Sigmoid colon (tissue), 7 donors: ENCODE data around the gene NR2F1-AS1. TPM values are rescaled to one million over a fixed set of nuclear protein-coding genes. Genes with fewer than 3 reads are reported as not detected.
"Not testable (repeated sequence)": the region's sequence is repeated elsewhere in the genome, so short reads cannot be mapped to it uniquely, and the experiment has no call there.

ENCODE experiments used
- DNase-seq: peaks from one replicate; pipeline ENCODE4 v3.0.0-alpha.2; 2019
- H3K27ac ChIP-seq, 4 donors: fragments of 200-600 bp; sonication (generic); one replicate each; pipeline ENCODE4 v1.5.1; 2016 to 2019; ENCODE audit warnings: mild to moderate bottlenecking in 1 of 4
- H3K27me3 ChIP-seq, 3 donors: fragments of 200-600 bp; sonication (generic); one replicate each; pipeline ENCODE4 v1.5.1; 2019; ENCODE audit warnings: mild to moderate bottlenecking in 1 of 3
- H3K36me3 ChIP-seq, 4 donors: fragments of 200-600 bp; sonication (generic); one replicate each; pipeline ENCODE4 v1.5.1; 2016 to 2019
- H3K4me1 ChIP-seq, 4 donors: fragments of 200-600 bp; sonication (generic); one replicate each; pipeline ENCODE4 v1.5.1; 2017 to 2019
- H3K4me3 ChIP-seq, 4 donors: fragments of 200-600 bp; sonication (generic); one replicate each; pipeline ENCODE4 v1.5.1; 2017 to 2019; ENCODE audit warnings: mild to moderate bottlenecking in 2 of 4, moderate library complexity in 1 of 4
- H3K9me3 ChIP-seq, 4 donors: fragments of 200-600 bp in 3 of 4; sonication (generic) in 3 of 4; one replicate each; pipeline versions ENCODE4 v1.5.1 to v1.6.1; 2013 to 2019
- EP300 ChIP-seq, 4 donors: sonication (generic); formaldehyde crosslinking; IDR thresholded peaks; one replicate each; pipeline ENCODE4 v1.6.1; 2017; ENCODE audit warnings: antibody characterized with exemption in 4 of 4
- POLR2A ChIP-seq, 2 donors: fragments of 450-650 bp; IDR thresholded peaks; one replicate each; pipeline ENCODE4 v1.6.1; 2016; ENCODE audit warnings: antibody characterized with exemption in 2 of 2, mild to moderate bottlenecking in 2 of 2, moderate library complexity in 2 of 2
- POLR2AphosphoS5 ChIP-seq, 4 donors: sonication (generic); formaldehyde crosslinking; IDR thresholded peaks; one replicate each; pipeline ENCODE4 v1.6.1; 2017; ENCODE audit warnings: antibody characterized with exemption in 4 of 4
- WGBS, 2 donors: extraction: QIAGEN DNeasy Blood & Tissue Kit; methylation state at CpG; one replicate each; pipeline ENCODE4 v1.1.7; 2013; 5-methylcytosine and 5-hydroxymethylcytosine counted together
- intact Hi-C: fragments of 100-400 bp; cut with DNase I; formaldehyde crosslinking; loops from one replicate; pipeline ENCODE4 v1.15.1; 2023
- polyA plus RNA-seq, 3 donors: library from polyadenylated mRNA; stranded (reverse); fragments of 200-250 nt; gene quantifications; one replicate each; pipeline ENCODE4 v1.2.3, GENCODE V29; 2013
- total RNA-seq, 4 donors: library from RNA; depleted of rRNA; stranded (reverse); fragments of >200 nt; gene quantifications; one replicate each; pipeline ENCODE4 v1.1.0, GENCODE V29; 2016
- TF ChIP-seq, protein P1 (sequence below), 4 experiments: fragments of 450-650 bp in 3 of 4; fragments of 200-600 bp in 1 of 4; IDR thresholded peaks; one replicate each; pipeline ENCODE4 v1.5.1; 2016 to 2019; ENCODE audit warnings: antibody characterized with exemption in 4 of 4, mild to moderate bottlenecking in 3 of 4, moderate library complexity in 2 of 4
- donor health status: healthy with polysubstance abuse.
- donor health status: Bipolar disorder and iron deficiency.
- donor health status: healthy.

Gene NR2F1-AS1
- total and polyA plus RNA-seq, 7 donors: 1.4 to 15.2 (median 8.9) TPM

DNA sequence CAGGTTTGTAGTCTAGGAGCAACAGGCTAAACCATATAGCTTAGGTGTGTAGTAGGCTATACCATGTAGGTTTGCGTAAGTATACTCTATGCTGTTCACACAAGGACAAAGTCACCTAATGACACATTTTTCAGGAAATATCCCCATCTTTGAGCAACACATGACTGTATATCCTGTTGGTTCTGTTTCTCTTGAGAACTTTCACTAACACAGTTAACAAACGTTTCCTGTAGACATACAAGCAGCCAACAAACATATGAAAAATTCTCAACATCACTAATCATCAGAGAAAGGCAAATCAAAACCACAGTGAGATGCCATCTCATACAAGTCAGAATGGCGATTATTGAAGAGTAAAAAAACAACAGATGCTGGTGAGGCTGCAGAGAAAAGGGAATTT lies 68.2 kb downstream of the NR2F1-AS1 start:
- intact Hi-C loops: no loop called here
- no peak overlapping the region for H3K4me3 ChIP-seq
- DNase-seq: no peak
- H3K4me1 ChIP-seq: no peaks in the 10 kb centered on the region
- H3K27me3 ChIP-seq: no peaks in the 10 kb centered on the region
- no peaks in the 10 kb centered on the region for H3K36me3 ChIP-seq
- TF ChIP-seq EP300 (IDR thresholded peaks at IDR 0.05): no peak
- no peak for TF ChIP-seq POLR2A (IDR thresholded peaks at IDR 0.05)
- TF ChIP-seq, protein P1, sequence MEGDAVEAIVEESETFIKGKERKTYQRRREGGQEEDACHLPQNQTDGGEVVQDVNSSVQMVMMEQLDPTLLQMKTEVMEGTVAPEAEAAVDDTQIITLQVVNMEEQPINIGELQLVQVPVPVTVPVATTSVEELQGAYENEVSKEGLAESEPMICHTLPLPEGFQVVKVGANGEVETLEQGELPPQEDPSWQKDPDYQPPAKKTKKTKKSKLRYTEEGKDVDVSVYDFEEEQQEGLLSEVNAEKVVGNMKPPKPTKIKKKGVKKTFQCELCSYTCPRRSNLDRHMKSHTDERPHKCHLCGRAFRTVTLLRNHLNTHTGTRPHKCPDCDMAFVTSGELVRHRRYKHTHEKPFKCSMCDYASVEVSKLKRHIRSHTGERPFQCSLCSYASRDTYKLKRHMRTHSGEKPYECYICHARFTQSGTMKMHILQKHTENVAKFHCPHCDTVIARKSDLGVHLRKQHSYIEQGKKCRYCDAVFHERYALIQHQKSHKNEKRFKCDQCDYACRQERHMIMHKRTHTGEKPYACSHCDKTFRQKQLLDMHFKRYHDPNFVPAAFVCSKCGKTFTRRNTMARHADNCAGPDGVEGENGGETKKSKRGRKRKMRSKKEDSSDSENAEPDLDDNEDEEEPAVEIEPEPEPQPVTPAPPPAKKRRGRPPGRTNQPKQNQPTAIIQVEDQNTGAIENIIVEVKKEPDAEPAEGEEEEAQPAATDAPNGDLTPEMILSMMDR (IDR thresholded peaks at IDR 0.05): no peak
- TF ChIP-seq POLR2AphosphoS5 (IDR thresholded peaks at IDR 0.05): no peak
- WGBS, 2 donors: 74 to 75% methylated on average over 3 of the region's 3 CpGs
- H3K27ac ChIP-seq: no peak overlapping the region
- no peaks in the 10 kb centered on the region for H3K9me3 ChIP-seq

DNA sequence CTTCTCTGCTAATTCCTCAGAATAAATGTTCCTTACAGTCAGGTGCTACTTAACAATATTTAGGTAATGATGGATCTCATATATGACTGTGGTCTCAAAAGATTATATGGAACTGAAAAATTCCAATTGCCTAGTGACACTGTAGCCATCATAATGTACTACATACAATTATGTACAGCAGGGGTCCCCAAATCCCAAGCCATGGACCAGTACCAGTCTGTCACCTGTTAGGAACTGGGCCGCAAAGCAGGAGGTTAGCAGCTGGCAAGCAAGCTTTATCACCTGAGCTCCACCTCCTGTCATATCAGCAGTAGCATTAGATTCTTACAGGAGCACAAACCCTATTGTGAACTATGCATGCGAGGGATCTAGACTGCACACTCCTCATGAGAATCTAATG lies 69.6 kb downstream of the NR2F1-AS1 start:
- no peaks in the 10 kb centered on the region for H3K36me3 ChIP-seq
- no peaks in the 10 kb centered on the region for H3K9me3 ChIP-seq
- H3K4me1 ChIP-seq: no peaks in the 10 kb centered on the region
- DNase-seq: no peak
- no peaks in the 10 kb centered on the region for H3K27me3 ChIP-seq
- H3K27ac ChIP-seq: no peak overlapping the region
- no peak for TF ChIP-seq POLR2A (IDR thresholded peaks at IDR 0.05)
- H3K4me3 ChIP-seq: no peak overlapping the region
- intact Hi-C loops: no loop called here
- 79 to 95% methylated on average over 2 of the region's 2 CpGs for WGBS, 2 donors

DNA sequence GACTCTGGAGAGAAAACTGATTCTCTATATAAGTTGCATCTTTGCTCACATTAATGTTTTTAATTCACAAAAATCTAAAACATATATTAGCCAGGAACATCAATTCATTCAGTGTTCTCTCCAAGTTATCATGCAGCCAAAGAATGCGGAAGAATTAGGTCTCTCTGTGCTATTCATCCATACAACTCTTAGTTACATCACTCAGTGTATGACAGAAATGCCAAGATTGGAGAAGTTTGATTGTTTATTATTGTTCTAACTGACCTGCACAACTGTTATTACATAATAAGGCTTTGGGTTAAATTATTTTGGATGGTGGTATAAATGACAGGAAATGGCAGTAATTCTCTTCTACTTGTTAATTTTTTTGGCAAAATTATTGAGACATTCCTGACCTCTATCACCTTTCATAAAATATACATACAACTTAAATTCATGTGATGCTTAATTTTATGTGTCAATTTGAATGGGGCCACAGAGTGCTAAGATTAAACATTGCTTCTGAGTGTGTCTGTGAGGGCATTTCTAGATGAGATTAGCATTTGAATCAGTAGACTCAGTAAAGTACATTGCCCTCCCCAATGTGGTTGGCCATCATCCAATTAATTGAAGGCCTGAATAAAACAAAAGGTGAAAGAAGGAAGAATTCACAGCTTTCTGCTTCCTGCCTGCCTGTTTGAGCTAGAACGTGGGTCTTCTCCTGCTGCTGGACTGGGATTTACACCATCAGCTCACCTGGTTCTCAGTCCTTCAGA lies 70.2 kb downstream of the NR2F1-AS1 start:
- intact Hi-C loops: no loop called here
- no peak for DNase-seq
- TF ChIP-seq POLR2AphosphoS5 (IDR thresholded peaks at IDR 0.05) (no peak), POLR2A (IDR thresholded peaks at IDR 0.05) (no peak)
- no peak overlapping the region for H3K27ac ChIP-seq
- no peak overlapping the region for H3K4me3 ChIP-seq
- no peaks in the 10 kb centered on the region for H3K4me1 ChIP-seq
- no peaks in the 10 kb centered on the region for H3K27me3 ChIP-seq
- H3K9me3 ChIP-seq: no peaks in the 10 kb centered on the region
- WGBS, 2 donors: 49 to 66% methylated on average over 2 of the region's 2 CpGs
- no peaks in the 10 kb centered on the region for H3K36me3 ChIP-seq

DNA sequence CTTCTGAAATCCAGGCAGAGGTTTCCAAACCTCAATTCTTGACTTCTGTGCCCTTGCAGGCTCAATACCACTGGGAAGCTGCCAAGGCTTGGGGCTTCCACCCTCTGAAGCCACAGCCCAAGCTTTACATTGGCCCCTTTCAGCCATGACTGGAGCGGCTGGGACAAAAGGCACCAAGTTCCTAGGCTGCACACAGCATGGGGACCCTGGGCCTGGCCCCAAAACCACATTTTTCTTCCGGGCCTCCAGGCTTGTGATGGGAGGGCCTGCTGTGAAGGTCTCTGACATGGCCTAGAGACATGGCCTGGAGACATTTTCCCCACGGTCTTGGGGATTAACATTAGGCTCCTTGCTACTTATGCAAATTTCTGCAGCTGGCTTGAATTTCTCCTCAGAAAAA lies 75.5 kb downstream of the NR2F1-AS1 start:
- H3K36me3 ChIP-seq, intact Hi-C loops, H3K27ac ChIP-seq, DNase-seq, H3K4me1 ChIP-seq, H3K9me3 ChIP-seq, H3K27me3 ChIP-seq, H3K4me3 ChIP-seq: not testable (repeated sequence)
- WGBS, 2 donors: 89 to 90% methylated on average over 3 of the region's 3 CpGs

DNA sequence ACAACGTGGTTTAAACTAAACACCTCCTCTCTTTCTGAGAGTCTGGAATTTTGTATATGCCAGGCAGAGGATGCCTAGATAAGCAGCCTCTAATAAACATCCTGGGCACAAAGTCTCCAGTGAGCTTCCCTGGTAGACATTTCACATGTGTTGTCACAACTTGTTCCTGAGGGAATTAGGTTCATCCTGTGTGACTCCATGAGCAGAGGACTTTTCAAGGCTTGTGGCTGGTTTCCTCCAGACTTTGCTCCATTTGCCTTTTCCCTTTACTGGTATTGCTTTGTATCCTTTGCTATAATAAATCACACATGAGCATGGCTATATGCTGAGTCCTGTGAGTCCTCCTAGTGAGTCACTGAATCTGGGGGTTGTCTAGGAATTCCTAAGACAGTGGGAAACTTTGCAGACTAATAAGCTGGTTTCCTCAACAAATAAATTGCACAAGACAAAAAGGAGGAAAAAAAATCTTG lies 77.4 kb downstream of the NR2F1-AS1 start:
- 30 to 54% methylated on average over 1 of the region's 1 CpG for WGBS, 2 donors
- no peak overlapping the region for H3K4me3 ChIP-seq
- intact Hi-C loops: no loop called here

DNA sequence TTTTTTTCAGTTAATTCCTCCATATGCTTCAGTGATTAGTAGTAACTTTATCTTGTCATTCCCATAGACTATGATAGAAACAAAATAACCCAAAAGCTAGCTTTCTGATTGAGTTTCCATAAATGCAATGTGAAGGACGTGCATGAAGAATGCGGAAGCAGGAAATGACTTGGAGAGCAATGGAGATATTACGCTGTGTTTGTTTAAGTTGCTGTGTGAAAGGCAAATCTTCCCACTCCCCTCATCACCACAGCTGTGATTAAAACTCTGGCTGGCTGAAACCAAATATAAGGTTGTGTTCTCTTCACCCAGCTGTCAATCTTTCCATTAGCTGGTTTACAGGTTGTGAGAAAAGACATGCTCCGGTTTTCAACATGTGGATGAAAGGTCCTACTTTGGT lies 83.9 kb downstream of the NR2F1-AS1 start:
- Histone ChIP-seq H3K4me3 (no peak overlapping the region), H3K9me3 (no peaks in the 10 kb centered on the region), H3K4me1 (no peaks in the 10 kb centered on the region), H3K27me3 (no peaks in the 10 kb centered on the region), H3K36me3 (no peaks in the 10 kb centered on the region), H3K27ac (no peak overlapping the region)
- intact Hi-C loops: no loop called here
- 52 to 66% methylated on average over 4 of the region's 4 CpGs for WGBS, 2 donors
- TF ChIP-seq, protein P1 (IDR thresholded peaks at IDR 0.05): no peak
- TF ChIP-seq POLR2AphosphoS5 (IDR thresholded peaks at IDR 0.05) (no peak), EP300 (IDR thresholded peaks at IDR 0.05) (no peak), POLR2A (IDR thresholded peaks at IDR 0.05) (no peak)
- DNase-seq: no peak

More for the DNA sequence above, 77.4 kb downstream of the NR2F1-AS1 start:
- TF ChIP-seq EP300 (IDR thresholded peaks at IDR 0.05) (no peak), POLR2A (IDR thresholded peaks at IDR 0.05) (no peak), POLR2AphosphoS5 (IDR thresholded peaks at IDR 0.05) (no peak)
- TF ChIP-seq, protein P1 (IDR thresholded peaks at IDR 0.05): no peak
- no peaks in the 10 kb centered on the region for H3K9me3 ChIP-seq
- DNase-seq: no peak
- no peaks in the 10 kb centered on the region for H3K36me3 ChIP-seq
- no peaks in the 10 kb centered on the region for H3K27me3 ChIP-seq
- no peak overlapping the region for H3K27ac ChIP-seq
- no peaks in the 10 kb centered on the region for H3K4me1 ChIP-seq
